Measurements from ENCODE around the gene IL1B.

The IL1B gene

DNA sequence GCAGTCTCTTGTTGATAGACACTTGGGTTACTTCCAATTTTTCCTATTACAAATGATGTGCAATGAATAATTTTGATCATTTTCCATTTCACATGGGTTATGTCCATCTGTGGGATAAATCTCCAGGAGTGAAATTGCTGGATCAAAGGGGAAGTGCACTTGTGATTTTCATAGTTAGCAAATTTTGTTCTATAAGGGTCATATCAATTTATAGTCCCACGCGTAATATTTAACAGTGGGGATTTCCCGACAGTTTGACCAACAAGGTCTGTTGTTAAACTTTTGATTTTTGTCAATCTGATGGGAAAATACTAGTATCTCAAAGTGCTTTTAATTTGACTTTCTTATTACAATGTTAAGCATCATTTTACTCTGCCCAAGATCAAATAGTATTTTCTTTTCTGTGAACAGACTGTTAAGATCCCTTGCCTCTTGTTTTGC, 8.3 kb downstream of the IL1B start:
- DNase-seq = no peak

DNA sequence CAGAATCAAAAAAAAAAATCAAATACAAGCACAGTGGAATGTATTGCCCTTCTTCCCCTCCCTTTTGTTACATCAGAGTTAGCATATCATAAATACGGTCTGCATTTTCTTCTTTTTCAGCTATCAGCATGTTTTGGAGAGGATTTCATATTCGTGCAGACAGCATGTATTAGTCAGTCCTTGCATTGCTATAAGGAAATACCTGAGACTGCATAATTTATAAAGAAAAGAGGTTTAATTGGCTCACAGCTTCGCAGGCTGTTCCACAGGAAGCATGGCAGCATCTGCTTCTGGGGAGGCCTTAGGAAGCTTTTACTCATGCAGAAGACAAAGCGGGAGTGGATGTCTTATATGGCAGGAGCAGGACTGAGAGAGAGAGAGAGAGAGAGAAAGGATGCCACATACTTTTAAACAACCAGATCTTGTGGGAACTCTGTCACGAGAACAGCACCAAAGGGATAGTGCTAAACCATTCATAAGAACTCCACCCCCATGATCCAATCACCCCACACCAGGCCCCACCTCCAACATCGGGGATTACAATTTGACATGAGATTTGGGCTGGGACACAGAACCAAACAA, 8.9 kb downstream of the IL1B start:
- no peak for DNase-seq

DNA sequence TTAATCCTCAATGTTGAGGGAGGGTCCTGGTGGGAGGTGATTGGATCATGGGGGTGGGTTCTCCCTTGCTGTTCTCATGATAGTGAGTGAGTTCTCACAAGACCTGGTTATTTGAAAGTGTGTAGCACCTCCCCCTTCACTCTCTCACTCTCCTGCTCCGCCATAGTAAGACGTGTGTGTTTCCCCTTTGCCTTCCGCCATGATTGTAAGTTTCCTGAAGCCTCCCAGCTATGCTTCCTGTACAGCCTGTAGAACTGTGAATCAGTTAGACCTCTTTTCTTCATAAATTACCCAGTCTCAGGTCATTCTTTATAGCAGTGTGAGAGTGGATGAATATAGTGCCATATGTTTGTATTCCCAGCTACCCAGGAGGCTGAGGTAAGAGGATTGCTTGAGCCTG, 9.6 kb downstream of the IL1B start:
- DNase-seq = no peak

DNA sequence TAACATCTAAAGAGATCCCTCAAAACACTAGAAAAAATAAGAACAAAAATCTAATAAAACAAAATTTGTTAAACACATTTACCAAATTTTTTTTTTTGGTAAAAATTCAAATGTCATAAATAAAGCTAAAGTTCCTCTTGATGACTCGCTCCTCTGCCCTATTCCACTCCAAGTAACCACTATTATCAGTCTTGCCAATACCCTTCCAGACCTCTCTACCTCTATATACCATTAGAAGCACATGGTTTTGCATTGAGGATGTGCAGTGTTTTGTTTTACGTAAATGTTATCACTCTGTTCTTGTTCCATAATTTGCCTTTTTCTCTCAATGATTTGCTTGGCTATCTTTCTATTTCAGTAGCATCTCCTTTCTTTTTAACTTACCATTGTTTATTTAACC, 10.9 kb downstream of the IL1B start:
- DNase-seq = no peak

DNA sequence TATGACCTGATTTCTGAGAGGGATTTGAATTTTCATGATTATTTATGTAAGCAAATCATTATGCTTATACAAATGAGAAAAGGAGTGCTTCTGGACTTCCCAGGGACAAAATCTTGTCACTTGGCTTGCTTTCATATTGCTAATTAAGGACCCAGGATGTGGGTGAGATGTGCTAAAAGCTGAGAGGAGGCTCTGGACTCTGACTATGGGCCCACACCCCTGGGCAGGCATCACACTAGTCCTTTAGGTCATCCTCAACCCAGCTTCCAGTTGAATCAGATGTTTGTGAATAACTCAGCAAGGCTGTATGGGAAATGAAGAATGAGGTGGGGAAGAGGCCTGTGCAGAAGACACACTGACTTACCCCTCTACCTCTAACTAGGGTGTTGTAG, 11.9 kb downstream of the IL1B start:
- DNase-seq = no peak

DNA sequence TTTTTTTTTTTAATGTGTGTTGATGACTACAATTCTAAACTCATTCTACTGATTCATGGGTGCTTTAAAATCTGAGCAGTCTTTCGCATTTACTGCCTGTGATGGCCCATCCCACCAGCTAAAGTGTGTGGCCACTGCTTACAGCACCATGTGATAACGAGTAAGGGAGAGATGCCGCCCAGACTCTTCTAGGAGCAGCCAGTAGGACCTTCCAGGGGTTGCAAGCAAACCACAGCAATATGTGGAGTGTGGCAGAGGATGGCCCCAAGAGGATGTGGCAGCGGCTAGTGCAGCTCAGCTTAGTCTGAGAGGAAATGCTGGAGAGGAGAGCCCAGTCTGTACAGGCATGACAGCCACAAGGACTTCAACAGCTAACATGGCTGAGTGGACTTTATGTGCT, 14.9 kb downstream of the IL1B start:
- DNase-seq = peak; percentile 68

DNA sequence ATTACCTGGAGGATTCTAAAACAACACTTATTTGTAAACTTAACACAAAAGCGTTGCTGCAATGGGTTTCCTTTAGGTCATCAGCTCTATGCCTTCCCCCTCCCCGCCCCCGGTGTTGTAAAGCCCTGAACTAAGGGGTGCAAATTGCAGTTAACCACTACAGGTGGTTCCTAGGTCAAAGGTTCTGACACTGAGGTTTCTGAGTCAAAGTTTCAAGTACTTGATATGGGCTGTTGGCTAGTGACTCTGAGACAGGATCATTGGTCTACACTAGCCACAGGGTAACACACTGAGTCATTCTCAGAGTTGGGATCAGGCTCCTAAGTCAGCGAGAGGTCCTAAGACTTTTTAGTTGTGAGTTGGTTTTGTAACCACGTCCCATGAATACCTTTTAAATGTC, 15.4 kb downstream of the IL1B start:
- DNase-seq = peak; percentile 89

DNA sequence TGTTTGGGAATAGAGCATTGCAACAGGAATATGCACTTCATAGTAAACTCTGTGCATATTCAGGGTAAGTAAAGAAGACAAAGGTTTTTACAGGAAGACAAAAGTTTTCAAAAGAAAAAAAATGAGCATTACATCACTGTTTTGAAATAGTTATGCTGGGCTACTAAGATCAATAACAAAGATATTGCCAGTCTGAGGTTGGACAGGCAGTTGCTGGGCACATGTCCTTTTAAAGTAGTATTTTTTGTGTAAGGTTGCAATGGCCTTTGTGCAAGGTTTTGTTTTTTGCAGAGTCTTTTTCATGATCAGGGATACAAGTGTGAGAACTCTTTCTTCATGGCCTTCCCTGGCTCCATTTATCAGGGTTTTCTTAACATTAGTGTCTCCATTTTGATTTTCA, 16.2 kb downstream of the IL1B start:
- no peak for DNase-seq

DNA sequence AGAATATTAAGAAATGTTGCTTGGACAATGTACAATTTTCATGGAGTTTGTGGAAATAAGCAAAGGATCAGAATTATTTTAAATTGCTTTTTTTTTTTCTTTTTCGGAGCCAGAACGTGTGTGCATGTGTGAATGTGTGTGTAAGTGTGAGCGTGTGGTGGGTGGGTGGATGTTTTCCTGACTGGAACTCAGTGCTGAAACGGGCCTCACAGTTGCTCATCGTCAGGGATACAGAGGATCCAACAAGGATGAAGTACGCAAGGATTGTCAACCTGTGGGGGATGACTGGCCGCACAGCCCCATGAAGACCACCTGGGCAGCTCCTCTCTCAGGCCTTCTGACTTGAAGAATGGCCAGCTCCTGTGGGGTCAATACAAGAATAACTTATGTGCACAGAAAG, 17.5 kb downstream of the IL1B start:
- DNase-seq = no peak

DNA sequence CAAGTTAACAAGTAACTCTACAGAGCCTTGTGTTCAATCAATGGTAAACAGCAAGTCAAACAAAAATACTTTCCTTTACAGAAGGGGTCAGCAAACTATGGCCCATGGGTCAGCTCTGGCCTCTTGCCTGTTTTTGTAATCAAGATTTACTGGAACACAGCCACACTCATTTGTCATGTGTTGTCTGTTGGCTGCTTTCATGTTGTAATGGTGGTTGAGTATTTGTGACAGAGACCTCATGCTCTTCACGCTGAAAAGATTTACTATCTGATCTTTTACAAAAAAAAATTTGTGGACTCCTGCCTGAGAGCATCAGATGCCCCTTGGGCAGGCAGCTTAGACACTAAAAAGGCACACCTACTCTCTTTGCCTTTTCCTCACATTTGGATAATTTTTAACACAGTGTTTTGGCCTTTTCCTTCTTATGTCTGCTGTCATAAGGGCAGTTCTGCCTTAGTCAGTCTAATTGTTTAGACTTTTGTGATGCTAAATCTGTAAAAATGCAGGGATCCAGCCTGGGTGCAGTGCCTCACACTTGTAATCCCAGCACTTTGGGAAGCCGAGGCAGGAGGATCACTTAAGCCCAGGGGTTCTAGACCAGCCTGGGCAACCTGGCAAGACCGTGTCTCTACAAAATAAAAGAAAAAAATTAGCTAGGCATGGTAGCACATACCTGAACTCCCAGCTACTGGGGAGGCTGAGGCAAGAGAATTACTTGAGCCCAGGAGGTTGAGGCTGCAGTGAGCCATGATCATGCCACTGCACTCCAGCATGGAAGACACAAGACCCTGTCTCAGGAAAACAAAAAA, 18.3 kb downstream of the IL1B start:
- no peak for DNase-seq

DNA sequence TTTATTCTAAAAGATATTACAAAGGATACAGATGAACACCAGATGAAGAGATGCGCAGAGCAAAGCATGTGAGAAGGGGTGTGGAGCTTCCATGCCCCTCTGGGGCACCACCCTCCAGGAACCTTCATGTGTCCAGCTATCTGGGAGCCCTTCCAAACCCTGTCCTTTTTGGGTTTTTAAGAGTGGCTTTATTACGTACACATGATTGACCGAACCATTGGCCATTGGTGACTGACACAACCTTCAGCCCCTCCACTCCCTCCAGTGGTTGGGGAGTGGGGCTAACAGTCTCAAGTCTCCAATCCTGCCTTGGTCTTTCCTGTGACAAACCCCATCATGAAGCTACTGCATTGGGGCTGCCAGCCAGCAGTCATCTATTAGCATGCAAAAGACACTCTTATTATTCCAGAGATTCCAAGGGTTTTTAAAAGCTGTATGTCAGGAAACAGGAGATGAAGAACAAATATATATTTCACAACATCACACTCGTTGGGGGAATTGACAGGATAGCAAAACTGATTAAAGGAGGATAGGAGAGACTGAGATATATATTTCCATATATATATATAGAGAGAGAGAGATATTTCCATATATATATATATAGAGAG, 19.4 kb downstream of the IL1B start:
- DNase-seq = no peak

DNA sequence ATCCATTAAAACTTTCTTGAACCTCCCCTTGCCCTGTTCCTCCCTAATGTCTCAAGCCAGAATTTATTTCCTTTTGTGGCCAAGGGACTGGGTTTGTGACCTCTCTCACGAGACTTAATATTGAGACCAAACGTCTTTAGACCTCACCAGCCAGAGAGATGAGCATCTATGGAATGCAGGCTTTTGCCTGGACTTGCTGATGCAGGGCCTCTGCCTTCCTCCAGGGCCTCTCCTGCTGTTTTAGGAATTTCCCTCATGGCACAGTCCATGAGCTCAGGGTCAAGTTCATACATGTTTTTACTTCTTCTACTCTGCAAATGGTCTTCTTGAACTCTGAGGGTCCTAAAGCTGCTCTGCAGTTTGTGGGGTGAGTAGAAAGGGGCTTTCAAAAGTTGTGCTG, 22.3 kb downstream of the IL1B start:
- DNase-seq = no peak

DNA sequence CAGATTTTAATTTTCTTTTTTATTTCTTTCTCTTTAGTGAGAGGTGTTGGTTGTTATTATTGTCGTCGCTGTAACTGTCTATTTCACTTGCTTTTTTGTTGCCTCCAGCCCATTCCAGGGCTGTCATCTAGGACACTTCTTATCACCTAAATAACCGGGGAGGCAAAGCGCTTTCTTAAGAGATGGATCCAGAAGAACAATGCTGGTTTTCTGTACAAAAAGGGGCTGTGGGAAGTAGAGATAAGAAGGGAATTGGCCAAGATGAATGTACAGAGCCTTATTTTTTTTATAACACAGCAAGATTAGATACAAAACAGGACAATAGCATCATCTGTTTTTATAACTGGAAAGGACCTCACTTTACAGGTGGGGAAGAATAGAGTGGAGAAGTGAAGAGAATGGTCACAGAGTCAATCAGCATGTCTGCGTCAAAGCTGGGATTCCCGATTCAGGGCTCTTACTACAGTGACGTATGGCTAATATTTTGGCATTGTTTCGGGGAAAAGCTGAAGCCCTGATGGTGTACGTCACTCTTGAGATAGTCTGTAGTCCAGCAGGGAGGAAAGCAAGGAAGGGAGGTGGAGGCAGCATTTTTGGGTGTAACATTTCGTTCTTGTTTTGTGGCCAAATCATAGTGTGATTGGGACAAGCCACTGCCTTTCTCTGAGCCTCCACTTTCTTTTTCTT, 23.2 kb downstream of the IL1B start:
- DNase-seq = no peak

DNA sequence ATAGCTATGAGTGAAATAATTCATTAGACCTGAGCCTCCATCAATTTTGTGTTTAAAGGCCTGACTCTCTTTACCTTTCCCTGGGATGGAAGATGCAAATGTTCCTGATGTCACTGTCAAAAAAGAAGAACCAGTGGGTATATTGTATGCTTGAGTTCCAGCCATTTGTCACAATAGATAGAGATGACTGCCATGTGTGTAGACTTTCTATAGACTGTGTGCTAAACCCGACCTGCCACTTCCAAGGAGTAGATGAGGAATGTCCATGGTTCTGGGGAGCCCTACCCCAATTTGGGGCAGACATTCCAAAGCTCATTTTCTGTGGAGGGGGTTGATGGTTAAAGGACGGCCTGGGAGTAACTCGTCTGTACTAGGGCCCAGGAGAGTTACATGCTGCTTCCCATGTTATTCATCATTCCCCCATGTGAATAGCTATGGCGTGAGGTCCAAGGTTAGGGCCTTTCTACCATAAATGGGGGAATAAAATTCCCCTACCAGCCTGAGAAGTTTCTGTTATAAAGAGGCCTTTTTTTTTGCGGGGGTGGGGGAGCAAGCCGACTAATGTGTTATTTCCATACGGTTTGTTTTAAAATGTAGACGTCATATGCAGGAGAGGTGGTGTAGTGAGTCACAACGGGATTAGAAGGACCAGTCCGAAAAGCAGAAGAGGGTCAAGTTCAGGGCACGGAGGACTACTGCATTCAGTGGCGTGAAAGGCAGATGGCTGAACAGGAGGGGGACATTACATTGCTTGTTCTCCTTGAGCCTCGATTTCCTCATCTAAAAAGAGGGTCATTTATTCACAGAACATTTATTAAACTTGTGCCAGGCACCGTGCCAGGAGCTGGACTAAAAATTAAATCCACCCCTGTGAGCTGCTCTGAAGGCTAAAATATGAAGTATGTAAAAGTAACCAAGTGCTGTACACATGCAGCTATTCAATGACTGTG, 24.0 kb downstream of the IL1B start:
- no peak for DNase-seq

DNA sequence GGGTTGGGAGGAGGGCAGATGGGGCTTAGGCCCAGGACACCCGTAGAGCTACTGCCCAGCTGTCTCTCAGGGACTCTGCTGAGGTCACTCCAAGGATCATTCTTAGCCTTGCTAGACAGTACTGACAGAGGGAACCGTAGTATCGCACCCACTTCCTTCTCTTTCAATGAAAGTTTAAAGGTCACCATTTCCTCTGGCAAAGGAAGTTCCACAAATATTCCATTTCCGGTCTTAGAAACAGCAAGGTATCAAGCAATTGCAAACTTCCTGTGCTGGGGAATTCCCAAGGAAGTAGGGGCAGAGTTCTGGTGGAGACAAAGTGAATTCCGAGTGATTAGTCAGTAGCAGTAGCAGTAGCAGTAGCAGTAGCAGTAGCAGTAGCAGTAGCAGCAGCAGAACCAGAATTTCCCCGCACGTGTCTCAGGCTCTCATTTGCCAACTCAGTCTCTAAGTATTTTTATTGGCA, 24.7 kb downstream of the IL1B start:
- peak; percentile 41 for DNase-seq

DNA sequence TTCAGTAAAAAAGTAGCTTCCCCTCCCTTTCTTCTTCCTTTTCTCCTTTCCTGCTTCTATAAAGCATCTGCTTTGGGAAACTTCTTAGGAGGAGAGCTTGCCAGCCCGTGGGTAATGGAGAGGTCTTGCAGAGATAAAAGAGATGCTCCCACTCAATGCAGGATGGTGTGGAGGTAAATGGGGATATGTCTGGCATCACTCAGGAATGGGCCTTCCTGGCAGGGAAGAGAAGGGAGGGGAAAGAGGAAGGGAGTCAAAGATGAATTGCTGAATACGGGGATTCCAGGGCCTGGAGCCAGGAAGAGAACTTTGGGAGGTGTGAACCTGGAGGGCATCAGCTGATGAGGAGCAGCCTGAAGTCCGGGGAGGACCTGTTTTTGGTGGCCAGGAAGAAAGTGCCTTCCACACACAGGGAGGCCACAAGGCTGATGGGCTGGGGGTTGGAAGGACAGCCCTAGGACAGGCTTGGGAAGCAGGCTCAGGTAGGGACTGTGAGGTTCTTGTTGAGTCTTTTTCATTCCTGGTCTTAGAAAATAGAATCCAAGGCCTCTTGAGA, 25.2 kb downstream of the IL1B start:
- DNase-seq = no peak

DNA sequence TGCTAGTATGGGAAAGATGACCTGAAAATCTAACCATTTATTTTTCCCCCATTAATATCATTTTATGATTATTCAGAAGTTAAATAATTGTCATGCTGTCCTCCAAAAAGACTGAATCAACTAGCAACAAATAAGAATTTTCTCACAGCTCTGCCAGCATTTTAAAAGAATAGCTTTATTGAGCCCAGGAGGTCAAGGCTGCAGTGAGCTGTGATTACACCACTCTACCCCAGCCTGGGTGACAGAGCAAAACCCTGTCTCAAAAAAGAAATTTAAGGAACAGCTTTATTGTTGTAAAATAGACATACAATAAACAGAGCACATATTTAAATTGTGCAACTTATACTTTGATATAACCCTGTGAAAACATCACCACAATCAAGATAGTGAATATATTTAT, 27.5 kb downstream of the IL1B start:
- no peak for DNase-seq

DNA sequence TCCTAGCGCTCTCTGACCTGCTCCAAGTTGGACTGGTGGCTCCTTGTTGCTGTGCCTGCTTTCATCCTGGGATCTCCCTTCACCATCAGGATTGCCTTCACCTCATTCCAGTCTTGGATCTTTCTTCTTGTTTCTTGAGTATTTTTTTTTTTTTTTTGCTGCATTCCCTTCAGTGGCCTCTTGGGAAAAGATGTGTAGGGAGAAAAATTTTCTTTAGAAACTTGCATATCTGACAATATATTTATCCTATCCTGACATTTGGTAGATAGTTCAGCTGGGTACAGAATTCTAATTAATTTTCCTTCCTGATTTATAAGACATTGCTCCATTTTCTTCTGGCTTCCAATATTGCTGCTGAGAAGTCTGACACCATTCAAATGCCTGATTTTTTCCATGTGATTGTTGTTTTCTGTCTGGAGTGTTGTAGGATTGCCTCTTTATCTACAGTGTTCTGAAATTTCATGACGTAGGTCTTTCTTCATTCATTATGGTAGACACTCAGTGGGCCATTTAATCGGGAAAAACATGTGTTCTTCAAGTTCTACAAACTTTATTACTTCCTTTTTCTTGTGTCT, 29.3 kb downstream of the IL1B start:
- no peak for DNase-seq

DNA sequence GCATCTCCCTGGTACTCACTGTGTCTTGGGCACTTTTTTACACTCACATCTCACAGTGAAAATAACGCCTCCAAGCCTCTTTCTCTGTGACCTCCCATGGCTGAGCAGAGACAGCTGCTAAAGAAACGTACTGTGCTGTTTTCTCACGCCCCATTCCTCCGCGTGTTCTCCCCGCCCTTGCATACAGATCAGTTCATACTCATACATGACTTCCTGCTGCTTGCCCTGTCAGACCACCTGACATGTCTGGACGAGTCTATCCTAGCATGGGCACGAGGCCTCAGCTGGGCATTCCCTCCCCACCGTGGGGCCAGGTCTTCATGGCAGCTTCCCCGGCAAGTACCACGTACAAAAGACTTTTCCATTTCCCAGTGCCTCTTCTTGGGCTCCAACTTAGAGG, 31.0 kb downstream of the IL1B start:
- DNase-seq = peak; percentile 28

DNA sequence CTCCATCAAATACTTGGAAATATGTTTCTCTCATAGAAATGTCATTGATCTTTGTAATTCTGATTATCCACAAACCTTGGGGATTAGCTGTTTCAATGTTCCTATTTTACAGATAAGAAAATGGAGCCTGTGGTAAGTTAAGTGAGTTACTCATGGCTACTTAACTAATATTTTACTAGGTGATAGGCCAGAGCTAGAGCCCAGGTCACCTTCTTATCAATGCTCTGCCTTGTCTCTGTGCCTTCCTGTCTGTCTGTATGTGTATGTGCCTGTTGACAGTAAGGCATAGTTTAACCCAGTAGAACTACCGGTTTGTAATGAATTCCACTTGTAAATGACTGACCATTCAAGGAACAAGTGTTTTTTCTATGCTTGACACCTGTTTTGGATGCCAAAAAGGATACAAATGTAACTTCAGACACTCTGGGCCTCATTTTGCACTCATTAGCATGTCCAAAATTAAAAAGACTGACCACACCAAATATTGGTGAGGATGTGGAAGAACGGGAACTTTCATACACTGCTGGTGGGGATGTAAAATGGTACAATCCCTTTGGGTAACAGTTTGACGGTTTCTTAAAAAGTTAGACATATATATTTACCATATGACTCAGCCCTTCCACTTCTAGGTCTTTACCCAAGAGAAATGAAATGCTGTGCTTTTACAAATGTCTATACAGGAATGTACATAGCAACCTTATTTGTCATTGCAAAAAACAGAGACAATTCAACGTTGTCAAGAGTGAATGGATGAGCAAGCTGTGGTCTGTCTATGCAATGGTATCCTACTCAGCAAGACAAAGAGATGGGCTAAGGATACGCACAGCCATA, 32.7 kb downstream of the IL1B start:
- DNase-seq = peak; percentile 75
